SKM-1 treated with dmso at 0.1 percent for 144 hours (cell line): Measurements from ENCODE around the gene DBF4B.
"Not testable (repeated sequence)": the region's sequence is repeated elsewhere in the genome, so short reads cannot be mapped to it uniquely, and the experiment has no call there.

Experiments
- DNase-seq: peaks from one replicate; lab custom pipeline; 2025; ENCODE audit not compliant: unreplicated experiment; lab: John Stamatoyannopoulos, UW

Gene DBF4B

DNA sequence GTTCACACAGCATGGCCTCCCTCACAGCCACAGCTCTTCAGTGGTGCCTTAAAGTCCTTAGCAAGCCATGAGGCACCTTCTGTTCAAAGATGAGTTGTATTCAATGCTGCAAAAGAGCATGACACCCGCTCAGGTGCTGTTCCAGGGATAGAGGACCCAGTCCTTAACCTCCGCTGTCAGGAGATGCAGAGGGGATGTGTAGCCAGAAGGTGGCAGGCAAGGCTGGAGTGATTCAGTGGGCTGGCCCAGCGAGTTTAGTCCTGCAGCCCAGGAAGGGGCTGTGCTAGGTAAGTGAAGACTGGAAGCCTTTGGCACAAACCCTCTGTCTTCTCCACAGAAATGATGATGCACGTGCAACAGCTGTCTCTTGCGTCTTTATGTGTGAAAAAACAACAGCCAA is 25.3 kb downstream of the DBF4B start:
- DNase-seq = no peak

- DNase-seq = no peak
These were observed 25.8 kb downstream of the DBF4B start for GRCh38 chr17:44734272-44734671.

GRCh38 chr17:44736551-44737240 is 28.2 kb downstream of the DBF4B start:
- no peak for DNase-seq

DNA sequence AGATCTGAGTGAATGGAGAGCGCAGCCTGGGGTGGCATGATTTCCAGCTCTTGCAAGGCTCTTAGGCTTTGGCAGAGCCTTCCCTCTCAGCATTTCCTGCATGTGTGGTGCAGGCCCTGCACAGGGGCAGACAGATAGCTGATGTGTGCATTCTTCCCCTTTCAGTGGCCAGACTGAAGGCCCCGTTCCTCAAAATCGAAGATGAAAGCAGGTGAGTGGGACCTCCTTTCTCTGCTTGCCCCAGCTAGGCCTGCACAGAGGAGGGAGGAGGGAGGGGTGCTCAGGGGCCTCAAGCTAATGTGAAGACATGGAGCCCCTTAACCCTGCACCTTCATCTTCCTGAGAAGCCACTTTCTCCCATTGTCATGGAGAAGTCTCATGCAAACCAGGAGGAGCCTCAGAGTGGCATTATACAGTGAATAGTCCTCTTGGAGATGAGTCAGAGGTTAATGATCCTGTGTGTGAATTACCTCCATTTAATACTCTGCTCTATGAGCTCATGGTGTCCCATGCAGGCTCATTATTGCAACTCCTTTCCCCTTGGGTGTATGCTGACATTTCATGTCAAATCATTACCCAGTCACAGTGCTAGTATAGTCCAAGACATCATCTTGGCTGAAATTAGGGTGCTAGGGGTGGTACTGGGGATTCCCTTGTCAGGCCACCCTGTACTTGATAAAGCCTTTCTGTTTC is 29.9 kb downstream of the DBF4B start:
- DNase-seq = no peak

DNA sequence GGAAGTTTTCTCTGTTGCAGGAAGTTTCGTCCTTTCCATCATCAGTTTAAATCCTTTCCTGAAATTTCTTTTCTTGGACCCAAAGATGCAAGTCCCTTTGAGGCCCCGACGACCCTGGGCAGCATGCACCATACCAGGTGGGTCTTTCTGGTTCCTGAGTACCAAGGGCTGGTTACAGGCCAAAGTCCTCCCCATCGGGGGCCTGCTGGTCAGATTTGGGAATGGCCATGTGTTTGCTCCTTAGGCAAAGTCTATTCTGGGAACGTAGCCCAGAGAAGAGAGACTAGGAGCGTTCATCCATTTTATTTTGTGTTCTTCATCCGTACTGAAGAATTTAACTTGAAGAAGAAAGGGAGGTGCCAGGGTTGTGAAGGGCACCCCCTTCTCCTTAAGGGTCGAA is 32.9 kb downstream of the DBF4B start:
- no peak for DNase-seq

DNA sequence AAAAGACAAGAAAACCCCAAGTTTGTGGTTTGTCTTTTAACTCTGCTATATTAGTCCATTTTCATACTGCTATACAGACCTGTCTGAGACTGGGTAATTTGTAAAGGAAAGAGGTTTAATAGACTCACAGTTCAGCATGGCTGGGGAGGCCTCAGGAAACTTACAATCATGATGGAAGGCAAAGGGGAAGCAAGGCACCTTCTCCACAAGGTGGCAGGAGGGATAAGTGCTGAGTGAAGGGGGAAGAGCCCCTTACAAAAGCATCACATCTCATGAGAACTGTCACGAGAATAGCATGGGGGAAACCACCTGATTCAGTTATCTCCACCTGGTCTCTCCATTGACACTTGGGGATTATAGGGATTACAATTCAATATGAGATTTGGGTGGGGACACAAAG is 36.8 kb downstream of the DBF4B start:
- DNase-seq = no peak

DNA sequence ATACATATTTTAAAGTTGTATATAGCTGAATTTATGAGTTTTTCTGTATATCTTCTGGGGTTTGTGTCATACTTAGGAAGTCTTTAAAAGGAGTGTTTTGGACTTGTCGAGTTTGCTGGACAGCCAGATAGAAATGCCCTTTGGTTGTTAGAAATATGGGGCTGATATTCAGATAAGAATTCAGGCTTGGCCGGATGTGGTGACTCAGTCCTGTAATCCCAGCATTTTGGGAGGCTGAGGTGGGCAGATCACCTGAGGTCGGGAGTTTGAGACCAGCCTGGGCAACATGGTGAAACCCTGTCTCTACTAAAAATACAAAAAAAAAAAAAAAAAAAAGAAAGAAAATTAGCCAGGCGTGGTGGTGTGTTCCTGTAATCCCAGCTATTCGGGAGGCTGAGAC is 37.3 kb downstream of the DBF4B start:
- not testable (repeated sequence) for DNase-seq

DNA sequence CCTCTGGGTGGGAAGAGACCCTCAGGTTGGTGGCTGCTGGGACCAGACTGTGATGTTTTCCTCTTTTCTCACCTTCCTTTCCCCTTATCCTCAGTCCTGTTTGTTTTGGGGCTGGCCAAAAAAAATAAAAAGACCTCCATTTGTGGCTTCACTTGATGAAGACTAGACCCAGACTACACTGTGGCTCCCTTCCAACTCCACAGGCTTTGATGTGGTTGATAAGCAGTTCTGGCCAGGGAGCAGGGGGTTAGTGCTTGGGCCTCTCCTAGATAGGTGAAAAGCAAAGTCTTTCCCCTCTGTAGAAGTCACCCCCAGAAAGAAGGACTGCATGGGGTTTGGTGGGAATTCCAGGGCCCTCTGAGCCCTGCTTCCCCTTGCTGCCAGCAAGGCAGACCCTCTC is 39.1 kb downstream of the DBF4B start:
- DNase-seq = no peak

DNA sequence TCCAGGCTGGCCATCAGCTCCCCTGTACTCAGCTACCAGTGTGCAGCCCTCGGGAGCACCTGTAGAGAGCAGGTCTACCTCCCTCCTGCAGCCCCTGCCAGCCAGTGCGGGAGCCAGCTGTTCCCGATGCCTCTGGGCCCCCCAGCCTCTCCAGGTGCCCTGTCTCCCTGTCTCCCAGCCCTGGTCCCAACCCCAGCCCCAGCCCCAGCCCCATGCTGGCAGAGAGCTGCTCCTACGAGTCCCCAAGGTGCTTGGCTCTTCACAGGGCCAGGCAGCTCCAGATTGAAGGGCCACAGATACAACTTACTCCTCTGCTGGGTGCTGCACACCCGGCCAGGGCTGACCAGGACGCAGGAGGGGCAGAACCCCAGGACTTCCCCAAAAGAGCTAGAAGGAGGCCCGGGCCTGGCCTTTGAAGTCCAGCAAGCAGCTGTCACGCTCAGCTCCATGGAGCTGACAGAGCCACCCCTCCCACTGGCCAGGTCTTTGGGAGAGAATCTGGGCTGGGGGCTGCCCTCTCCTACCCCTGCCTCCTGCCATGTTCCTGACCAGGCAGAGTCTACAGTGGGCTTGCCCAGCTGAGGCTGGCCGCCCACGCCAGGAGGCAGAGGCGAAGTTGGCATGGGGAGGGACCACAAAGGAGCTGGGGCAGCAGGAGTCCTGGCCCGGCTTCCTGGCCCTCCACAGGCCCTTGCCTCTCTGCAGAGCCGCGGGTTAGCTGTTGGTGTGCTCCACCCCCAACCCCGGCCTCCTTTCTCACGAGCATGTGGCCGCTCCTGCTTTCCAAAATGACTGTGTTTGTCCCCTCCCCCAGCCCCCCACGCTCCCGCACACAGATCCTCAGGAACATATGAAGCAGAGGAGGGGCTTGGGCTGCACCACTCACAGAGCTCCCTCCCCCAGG is 40.9 kb downstream of the DBF4B start:
- no peak for DNase-seq

DNA sequence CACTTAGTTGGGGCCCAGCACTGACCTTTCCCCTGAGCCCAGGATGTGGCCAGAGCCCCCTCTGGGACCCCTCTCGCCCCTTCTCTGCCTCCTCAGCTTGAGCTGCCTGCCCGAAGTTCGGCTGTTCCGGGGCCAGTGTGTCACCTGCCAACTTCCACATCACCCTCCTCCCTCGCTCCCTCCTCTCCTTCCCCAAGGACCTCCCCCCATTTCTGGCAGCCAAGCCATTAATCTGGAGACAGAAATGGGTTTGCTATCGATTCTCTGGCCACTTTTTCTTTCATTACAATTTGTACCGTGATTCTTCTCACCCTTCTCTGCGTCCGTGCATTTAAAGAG is 41.5 kb downstream of the DBF4B start:
- no peak for DNase-seq

DNA sequence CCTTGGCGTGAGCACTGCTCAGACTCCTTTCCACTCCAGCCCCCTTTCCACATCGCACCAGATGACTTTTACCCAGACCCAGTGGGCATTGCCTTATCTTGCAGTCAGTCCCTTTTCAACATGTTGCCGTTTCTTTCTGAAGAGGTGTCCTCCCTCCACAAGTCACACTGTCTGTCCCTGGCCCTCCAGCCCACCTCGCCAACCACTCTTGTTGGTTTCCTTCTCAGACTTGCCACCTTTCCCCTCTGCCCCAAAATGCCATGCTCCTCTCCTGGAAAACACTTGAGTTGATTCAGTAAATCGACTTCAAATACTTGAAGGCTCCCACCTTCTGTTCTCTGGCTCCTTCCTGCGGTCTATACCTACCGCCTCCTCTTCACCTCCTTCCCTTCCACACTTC is 42.9 kb downstream of the DBF4B start:
- DNase-seq = no peak

GRCh38 chr17:44751806-44752205 is 43.3 kb downstream of the DBF4B start:
- DNase-seq = no peak

- DNase-seq = no peak
These were observed 44.7 kb downstream of the DBF4B start for GRCh38 chr17:44752953-44753861.

DNA sequence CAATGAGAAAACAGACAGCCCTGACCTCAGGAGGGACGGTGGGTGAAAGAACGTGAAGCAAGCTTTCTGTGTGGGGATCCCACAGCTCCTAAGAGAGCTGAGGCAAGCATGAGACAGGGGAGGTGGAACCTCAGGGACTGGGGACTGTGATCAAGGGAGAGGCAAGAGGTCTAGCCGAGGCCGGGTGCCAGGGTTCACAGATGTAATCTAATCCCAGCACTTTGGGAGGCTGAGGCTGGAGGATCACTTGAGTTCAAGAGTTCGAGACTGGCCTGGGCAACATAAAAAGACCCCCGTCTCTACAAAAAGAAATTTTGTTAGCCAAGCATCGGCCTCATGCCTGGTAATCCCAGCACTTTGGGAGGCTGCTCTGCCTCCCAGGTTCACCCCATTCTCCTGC is 45.8 kb downstream of the DBF4B start:
- DNase-seq = no peak

GRCh38 chr17:44755180-44755579 is 46.7 kb downstream of the DBF4B start:
- DNase-seq = not testable (repeated sequence)

GRCh38 chr17:44757045-44757917 is 48.8 kb downstream of the DBF4B start:
- no peak for DNase-seq

DNA sequence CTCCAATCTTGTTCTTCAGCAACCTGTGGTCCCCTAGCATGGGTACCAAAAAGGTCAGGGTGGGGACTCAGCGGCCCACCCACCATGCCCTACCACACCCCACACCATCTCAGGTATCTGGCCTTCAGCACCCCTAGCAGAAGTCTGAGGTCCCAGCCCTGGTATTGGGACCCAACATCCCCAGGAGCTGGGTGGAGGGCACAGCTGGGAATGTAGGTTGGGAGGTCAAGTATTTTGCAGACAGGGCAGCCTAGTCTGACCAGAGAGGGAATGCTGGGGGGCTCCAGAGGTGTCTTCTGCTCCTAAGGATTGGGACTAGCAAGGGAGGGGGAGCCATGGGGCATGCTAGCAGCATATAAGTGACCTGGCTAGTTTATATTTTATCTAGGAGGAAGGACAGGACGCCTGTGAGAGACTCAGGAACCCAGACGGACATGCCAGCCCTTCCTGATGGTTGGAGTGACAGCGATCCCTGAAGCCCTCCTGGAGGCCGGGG is 49.5 kb downstream of the DBF4B start:
- no peak for DNase-seq

GRCh38 chr17:44758414-44759085 is 50.1 kb downstream of the DBF4B start, which contains the start of gene ADAM11:
ADAM11 (plus strand) TSS chr17:44758988; CDS start chr17:44759200, 212 bp downstream.
- DNase-seq = no peak
